H1 (cell line): ENCODE measurements around the gene SIGLEC15.

Experiments
- ATF3 ChIP-seq: IDR thresholded peaks from 2 replicates; pipeline ENCODE4 v1.6.1; 2011; ENCODE audit warnings: low read depth, mild to moderate bottlenecking, low read length; ENCODE audit not compliant: insufficient read depth
- CHD1 ChIP-seq: IDR thresholded peaks from 2 replicates; pipeline ENCODE4 v1.6.1; 2012; ENCODE audit warnings: low read depth, low read length, improper control_type of control experiment
- HDAC6 ChIP-seq: IDR thresholded peaks from one replicate; pipeline ENCODE4 v1.7.1; 2012; ENCODE audit warnings: low read depth, mild to moderate bottlenecking, inconsistent platforms, low read length, moderate library complexity
- MAX ChIP-seq: IDR thresholded peaks from 2 replicates; pipeline ENCODE4 v1.6.1; 2012; ENCODE audit warnings: inconsistent platforms
- ZNF274 ChIP-seq: IDR thresholded peaks from 2 replicates; pipeline ENCODE4 v1.7.0; 2012; ENCODE audit warnings: low read length, borderline replicate concordance; ENCODE audit errors: extremely low read depth

GRCh38 chr18:45880876-45881558 is 55.5 kb downstream of the SIGLEC15 start:
- TF ChIP-seq ATF3, result no peak
- no peak for TF ChIP-seq HDAC6
- TF ChIP-seq CHD1, result no peak
- TF ChIP-seq ZNF274, result no peak
- no peak for TF ChIP-seq MAX
